GM04504 (cell line): ENCODE measurements around the gene UBXN4.
"Not testable (repeated sequence)": the region's sequence is repeated elsewhere in the genome, so short reads cannot be mapped to it uniquely, and the experiment has no call there.

Experiments
- DNase-seq: peaks from one replicate; pipeline ENCODE4 v3.0.0-alpha.2; 2012; ENCODE audit warnings: low read depth

The UBXN4 gene

GRCh38 chr2:135768863-135769262, 27.2 kb downstream of the UBXN4 start:
- DNase-seq: no peak

- DNase-seq: no peak
Measured at GRCh38 chr2:135773319-135773718, 31.7 kb downstream of the UBXN4 start.

GRCh38 chr2:135773917-135774316, 32.3 kb downstream of the UBXN4 start:
- DNase-seq: no peak

GRCh38 chr2:135775420-135775819, 33.8 kb downstream of the UBXN4 start:
- DNase-seq: no peak

GRCh38 chr2:135776367-135776766, 34.7 kb downstream of the UBXN4 start:
- no peak for DNase-seq

GRCh38 chr2:135782231-135782630, 40.6 kb downstream of the UBXN4 start:
- DNase-seq: no peak

GRCh38 chr2:135783439-135783838, 41.8 kb downstream of the UBXN4 start:
- DNase-seq: no peak

- no peak for DNase-seq
Measured at GRCh38 chr2:135785032-135785431, 43.4 kb downstream of the UBXN4 start.

- DNase-seq: peak; percentile 57
Measured at GRCh38 chr2:135786823-135787222, 45.2 kb downstream of the UBXN4 start.

GRCh38 chr2:135790423-135790822, 48.8 kb downstream of the UBXN4 start:
- DNase-seq: no peak

GRCh38 chr2:135791418-135792190, 49.9 kb downstream of the UBXN4 start:
- no peak for DNase-seq

GRCh38 chr2:135792401-135793150, 50.9 kb downstream of the UBXN4 start:
- DNase-seq: no peak

GRCh38 chr2:135795641-135796040, 54.0 kb downstream of the UBXN4 start:
- DNase-seq: not testable (repeated sequence)

- no peak for DNase-seq
Measured at GRCh38 chr2:135796606-135797005, 55.0 kb downstream of the UBXN4 start.

- peak; percentile 60 for DNase-seq
Measured at GRCh38 chr2:135797497-135798274, 56.0 kb downstream of the UBXN4 start.

- no peak for DNase-seq
Measured at GRCh38 chr2:135798275-135798705, 56.6 kb downstream of the UBXN4 start.

GRCh38 chr2:135798762-135799161, 57.1 kb downstream of the UBXN4 start:
- no peak for DNase-seq

GRCh38 chr2:135799738-135800137, 58.1 kb downstream of the UBXN4 start:
- no peak for DNase-seq

GRCh38 chr2:135800513-135801460, 59.1 kb downstream of the UBXN4 start:
- DNase-seq: no peak

- no peak for DNase-seq
Measured at GRCh38 chr2:135802350-135802749, 60.7 kb downstream of the UBXN4 start.

- DNase-seq: no peak
Measured at GRCh38 chr2:135803278-135803677, 61.6 kb downstream of the UBXN4 start.
